Measurements from ENCODE around the gene PRKCE. TPM values are rescaled to one million over a fixed set of nuclear protein-coding genes. Genes with fewer than 3 reads are reported as not detected.

PRKCE gene
- total RNA-seq, 4 donors from 2014 or later = 20.0 to 29.7 (median 25.2) TPM

GRCh38 chr2:45963816-45964215 lies 312.3 kb downstream of the PRKCE start:
- H3K36me3 ChIP-seq = no peaks in the 10 kb centered on the region
- no peaks in the 10 kb centered on the region for H3K27me3 ChIP-seq
- peaks cover 0 to 59% (median 2%) of the 10 kb centered on the region in 4 donors for H3K4me1 ChIP-seq
- no peak for DNase-seq
- H3K9me3 ChIP-seq = no peaks in the 10 kb centered on the region
- TF ChIP-seq POLR2A (IDR thresholded peaks at IDR 0.05) = no peak
- TF ChIP-seq CTCF (IDR thresholded peaks at IDR 0.05) = no peak
- H3K4me3 ChIP-seq = no peak overlapping the region
- peak overlapping the region in 3 of 4 donors; percentile 23 to 88 (median 66) for H3K27ac ChIP-seq

- Histone ChIP-seq H3K4me3 (no peak overlapping the region), H3K4me1 (peaks cover 0 to 58% (median 2%) of the 10 kb centered on the region in 4 donors), H3K9me3 (no peaks in the 10 kb centered on the region), H3K27me3 (no peaks in the 10 kb centered on the region), H3K27ac (peak overlapping the region in 3 of 4 donors; percentile 23 to 88 (median 66)), H3K36me3 (no peaks in the 10 kb centered on the region)
- peak in 2 of 3 donors; percentile 89 to 93 for DNase-seq
- TF ChIP-seq CTCF (IDR thresholded peaks at IDR 0.05) = no peak
- TF ChIP-seq POLR2A (IDR thresholded peaks at IDR 0.05) = peak in 1 of 2 donors; percentile 50
These were observed 312.9 kb downstream of the PRKCE start for GRCh38 chr2:45964223-45964841.

GRCh38 chr2:45964906-45965305 lies 313.4 kb downstream of the PRKCE start:
- H3K27me3 ChIP-seq = no peaks in the 10 kb centered on the region
- peak overlapping the region in 1 of 4 donors; percentile 88 for H3K27ac ChIP-seq
- DNase-seq = no peak
- peaks cover 0 to 56% (median 2%) of the 10 kb centered on the region in 4 donors for H3K4me1 ChIP-seq
- no peaks in the 10 kb centered on the region for H3K36me3 ChIP-seq
- no peak overlapping the region for H3K4me3 ChIP-seq
- TF ChIP-seq POLR2A (IDR thresholded peaks at IDR 0.05) (no peak), CTCF (IDR thresholded peaks at IDR 0.05) (no peak)
- H3K9me3 ChIP-seq = no peaks in the 10 kb centered on the region

- H3K4me1 ChIP-seq = peaks cover 0 to 49% (median 2%) of the 10 kb centered on the region in 4 donors
- no peak for DNase-seq
- TF ChIP-seq POLR2A (IDR thresholded peaks at IDR 0.05) (no peak), CTCF (IDR thresholded peaks at IDR 0.05) (no peak)
- H3K27ac ChIP-seq = no peak overlapping the region
- H3K36me3 ChIP-seq = no peaks in the 10 kb centered on the region
- no peaks in the 10 kb centered on the region for H3K27me3 ChIP-seq
- no peaks in the 10 kb centered on the region for H3K9me3 ChIP-seq
- no peak overlapping the region for H3K4me3 ChIP-seq
These were observed 314.5 kb downstream of the PRKCE start for GRCh38 chr2:45965871-45966498.

GRCh38 chr2:45968946-45969584 lies 317.6 kb downstream of the PRKCE start:
- DNase-seq = no peak
- no peaks in the 10 kb centered on the region for H3K36me3 ChIP-seq
- no peak overlapping the region for H3K27ac ChIP-seq
- no peaks in the 10 kb centered on the region for H3K27me3 ChIP-seq
- TF ChIP-seq POLR2A (IDR thresholded peaks at IDR 0.05) (no peak), CTCF (IDR thresholded peaks at IDR 0.05) (no peak)
- no peak overlapping the region for H3K4me3 ChIP-seq
- peaks cover 0 to 22% (median 0%) of the 10 kb centered on the region in 4 donors for H3K4me1 ChIP-seq
- H3K9me3 ChIP-seq = no peaks in the 10 kb centered on the region
